HFFc6 (cell line): Measurements from ENCODE around the gene DLL4. TPM values are rescaled to one million over a fixed set of nuclear protein-coding genes. Genes with fewer than 3 reads are reported as not detected.
A peak's percentile ranks its signal among the peaks of the same experiment; 100 is the strongest.

ENCODE experiments used
- DNase-seq: peaks from one replicate; pipeline ENCODE4 v3.0.0-alpha.2; 2018
- H3K27ac Mint-ChIP-seq: 2 replicates; pipeline ENCODE4 v1.8.0; 2020; ENCODE audit warnings: mild to moderate bottlenecking, mixed read lengths
- H3K27me3 Mint-ChIP-seq: 2 replicates; pipeline ENCODE4 v1.8.0; 2021; ENCODE audit warnings: mild to moderate bottlenecking, moderate library complexity, mixed read lengths; ENCODE audit not compliant: insufficient read depth
- H3K36me3 Mint-ChIP-seq: 2 replicates; pipeline ENCODE4 v1.8.0; 2021; ENCODE audit warnings: low read depth, mixed read lengths
- H3K4me1 Mint-ChIP-seq: 2 replicates; pipeline ENCODE4 v1.8.0; 2020; ENCODE audit warnings: low read depth, mixed read lengths
- H3K4me3 Mint-ChIP-seq: 2 replicates; pipeline ENCODE4 v1.8.0; 2020; ENCODE audit warnings: mild to moderate bottlenecking, moderate library complexity, mixed read lengths
- H3K9me3 Mint-ChIP-seq: 2 replicates; pipeline ENCODE4 v1.8.0; 2020; ENCODE audit warnings: mild to moderate bottlenecking, mixed read lengths
- CTCF ChIP-seq: fragments of 200-600 bp; sonication (generic); IDR thresholded peaks from 2 replicates; pipeline ENCODE4 v1.5.0; 2021; ENCODE audit warnings: antibody characterized with exemption, mild to moderate bottlenecking
- total RNA-seq, 6 experiments: library from RNA; stranded (reverse); fragmentation: NEBNext Ultra II Directional; extraction: Animal tissue kit (Norgen Biotek cat#: 25700); gene quantifications; 2 replicates in 1 of 6; 3 replicates in 5 of 6; pipeline ENCODE4 v1.2.3, GENCODE V29; 2021

The DLL4 gene
- total RNA-seq, 6 experiments from 2014 or later, result 0.05 to 0.11 TPM; not detected in 4

- DNase-seq, result no peak
- Mint-ChIP-seq H3K36me3 (no peaks in the 10 kb centered on the region), H3K9me3 (no peaks in the 10 kb centered on the region), H3K4me1 (peaks cover 32% of the 10 kb centered on the region), H3K27me3 (peaks cover 12% of the 10 kb centered on the region), H3K4me3 (no peak overlapping the region), H3K27ac (no peak overlapping the region)
- no peak for TF ChIP-seq CTCF
Measured at GRCh38 chr15:40932649-40933516, 3.7 kb downstream of the DLL4 start.

GRCh38 chr15:40933517-40933902 is 4.4 kb downstream of the DLL4 start:
- H3K9me3 Mint-ChIP-seq, result no peaks in the 10 kb centered on the region
- H3K4me1 Mint-ChIP-seq, result peaks cover 32% of the 10 kb centered on the region
- no peak for DNase-seq
- no peaks in the 10 kb centered on the region for H3K36me3 Mint-ChIP-seq
- no peak for TF ChIP-seq CTCF
- no peak overlapping the region for H3K4me3 Mint-ChIP-seq
- no peak overlapping the region for H3K27ac Mint-ChIP-seq
- H3K27me3 Mint-ChIP-seq, result peaks cover 9% of the 10 kb centered on the region

GRCh38 chr15:40934457-40934856 is 5.3 kb downstream of the DLL4 start:
- Mint-ChIP-seq H3K27me3 (peaks cover 4% of the 10 kb centered on the region), H3K9me3 (no peaks in the 10 kb centered on the region), H3K4me1 (peaks cover 23% of the 10 kb centered on the region), H3K36me3 (no peaks in the 10 kb centered on the region), H3K4me3 (no peak overlapping the region), H3K27ac (no peak overlapping the region)
- DNase-seq, result no peak
- no peak for TF ChIP-seq CTCF

- no peak for DNase-seq
- Mint-ChIP-seq H3K4me3 (no peak overlapping the region), H3K27ac (no peak overlapping the region), H3K9me3 (no peaks in the 10 kb centered on the region), H3K36me3 (no peaks in the 10 kb centered on the region), H3K4me1 (peaks cover 21% of the 10 kb centered on the region), H3K27me3 (peaks cover 1% of the 10 kb centered on the region)
- TF ChIP-seq CTCF, result no peak
Measured at GRCh38 chr15:40936234-40936708, 7.1 kb downstream of the DLL4 start.

- peak; percentile 31; the same call in 1 of the 2 replicates for TF ChIP-seq CTCF
- no peak overlapping the region for H3K4me3 Mint-ChIP-seq
- H3K27ac Mint-ChIP-seq, result no peak overlapping the region
- H3K36me3 Mint-ChIP-seq, result no peaks in the 10 kb centered on the region
- H3K4me1 Mint-ChIP-seq, result peaks cover 23% of the 10 kb centered on the region
- no peaks in the 10 kb centered on the region; the same call in none of the 2 replicates for H3K27me3 Mint-ChIP-seq
- no peak for DNase-seq
- H3K9me3 Mint-ChIP-seq, result no peaks in the 10 kb centered on the region
Measured at GRCh38 chr15:40936709-40937666, 7.8 kb downstream of the DLL4 start.
